ENCODE results near the gene ATP6V0A4.
"Not testable (repeated sequence)": the region's sequence is repeated elsewhere in the genome, so short reads cannot be mapped to it uniquely, and the experiment has no call there.

Gene ATP6V0A4

DNA sequence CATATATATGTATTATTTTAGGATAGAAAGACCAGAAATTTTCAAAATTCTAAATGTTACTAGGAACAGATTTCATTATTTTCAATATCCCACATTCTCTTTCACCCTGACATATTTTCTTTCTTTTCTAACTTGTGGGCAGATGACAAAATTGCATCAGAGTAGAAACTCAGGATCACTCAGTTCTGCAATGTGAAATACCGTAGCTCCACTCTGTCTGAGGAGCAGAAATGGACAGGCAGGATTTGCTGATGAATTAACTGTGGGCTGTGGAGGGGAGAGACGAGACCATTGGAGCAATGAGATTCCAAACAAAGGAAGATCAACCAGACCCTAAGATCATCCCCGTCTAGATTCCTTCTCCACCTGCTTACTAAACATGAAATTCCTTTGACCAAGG lies 59.9 kb downstream of the ATP6V0A4 start:
- Histone ChIP-seq H3K4me3 (ENCODE audit: low read length) (no peak overlapping the region), H3K27ac (ENCODE audit: low read length) (no peak overlapping the region), H3K4me1 (ENCODE audit: control insufficient read depth, insufficient read depth, low read length) (0 out of 2 replicates have a peak, but pooled peaks cover 1% of the 10 kb centered on the region), H3K9me3 (ENCODE audit: control insufficient read depth, insufficient read depth, low read length) (no peaks in the 10 kb centered on the region), H3K27me3 (ENCODE audit: control insufficient read depth, insufficient read depth, low read length) (no peaks in the 10 kb centered on the region), H3K36me3 (ENCODE audit: control insufficient read depth, insufficient read depth, low read length) (no peaks in the 10 kb centered on the region)
- no peak for DNase-seq (ENCODE audit: low read depth, low spot score)
- no CpG with 5 or more reads among the region's 3 CpGs for WGBS (ENCODE audit: insufficient coverage, insufficient read length)

GRCh38 chr7:138735399-138735798 lies 62.6 kb downstream of the ATP6V0A4 start:
- no peak for DNase-seq (ENCODE audit: low read depth, low spot score)
- Histone ChIP-seq H3K36me3 (ENCODE audit: control insufficient read depth, insufficient read depth, low read length) (no peaks in the 10 kb centered on the region), H3K9me3 (ENCODE audit: control insufficient read depth, insufficient read depth, low read length) (no peaks in the 10 kb centered on the region), H3K4me1 (ENCODE audit: control insufficient read depth, insufficient read depth, low read length) (0 out of 2 replicates have a peak, but pooled peaks cover 1% of the 10 kb centered on the region), H3K4me3 (ENCODE audit: low read length) (no peak overlapping the region), H3K27me3 (ENCODE audit: control insufficient read depth, insufficient read depth, low read length) (no peaks in the 10 kb centered on the region), H3K27ac (ENCODE audit: low read length) (no peak overlapping the region)
- no CpG with 5 or more reads among the region's 6 CpGs for WGBS (ENCODE audit: insufficient coverage, insufficient read length)

GRCh38 chr7:138731733-138732132 lies 66.3 kb downstream of the ATP6V0A4 start:
- not testable (repeated sequence) for H3K4me3 ChIP-seq (ENCODE audit: low read length); H3K4me1 ChIP-seq (ENCODE audit: control insufficient read depth, insufficient read depth, low read length); DNase-seq (ENCODE audit: low read depth, low spot score); H3K36me3 ChIP-seq (ENCODE audit: control insufficient read depth, insufficient read depth, low read length); H3K27me3 ChIP-seq (ENCODE audit: control insufficient read depth, insufficient read depth, low read length); H3K9me3 ChIP-seq (ENCODE audit: control insufficient read depth, insufficient read depth, low read length); H3K27ac ChIP-seq (ENCODE audit: low read length)
- no CpG with 5 or more reads among the region's 5 CpGs for WGBS (ENCODE audit: insufficient coverage, insufficient read length)

- no peaks in the 10 kb centered on the region for H3K36me3 ChIP-seq (ENCODE audit: control insufficient read depth, insufficient read depth, low read length)
- no peak overlapping the region for H3K4me3 ChIP-seq (ENCODE audit: low read length)
- H3K27ac ChIP-seq (ENCODE audit: low read length): no peak overlapping the region
- no CpG with 5 or more reads among the region's 9 CpGs for WGBS (ENCODE audit: insufficient coverage, insufficient read length)
- no peaks in the 10 kb centered on the region for H3K27me3 ChIP-seq (ENCODE audit: control insufficient read depth, insufficient read depth, low read length)
- H3K9me3 ChIP-seq (ENCODE audit: control insufficient read depth, insufficient read depth, low read length): no peaks in the 10 kb centered on the region
- DNase-seq (ENCODE audit: low read depth, low spot score): no peak
- H3K4me1 ChIP-seq (ENCODE audit: control insufficient read depth, insufficient read depth, low read length): no peaks in the 10 kb centered on the region
Observed at GRCh38 chr7:138729444-138729843, 68.6 kb downstream of the ATP6V0A4 start.

DNA sequence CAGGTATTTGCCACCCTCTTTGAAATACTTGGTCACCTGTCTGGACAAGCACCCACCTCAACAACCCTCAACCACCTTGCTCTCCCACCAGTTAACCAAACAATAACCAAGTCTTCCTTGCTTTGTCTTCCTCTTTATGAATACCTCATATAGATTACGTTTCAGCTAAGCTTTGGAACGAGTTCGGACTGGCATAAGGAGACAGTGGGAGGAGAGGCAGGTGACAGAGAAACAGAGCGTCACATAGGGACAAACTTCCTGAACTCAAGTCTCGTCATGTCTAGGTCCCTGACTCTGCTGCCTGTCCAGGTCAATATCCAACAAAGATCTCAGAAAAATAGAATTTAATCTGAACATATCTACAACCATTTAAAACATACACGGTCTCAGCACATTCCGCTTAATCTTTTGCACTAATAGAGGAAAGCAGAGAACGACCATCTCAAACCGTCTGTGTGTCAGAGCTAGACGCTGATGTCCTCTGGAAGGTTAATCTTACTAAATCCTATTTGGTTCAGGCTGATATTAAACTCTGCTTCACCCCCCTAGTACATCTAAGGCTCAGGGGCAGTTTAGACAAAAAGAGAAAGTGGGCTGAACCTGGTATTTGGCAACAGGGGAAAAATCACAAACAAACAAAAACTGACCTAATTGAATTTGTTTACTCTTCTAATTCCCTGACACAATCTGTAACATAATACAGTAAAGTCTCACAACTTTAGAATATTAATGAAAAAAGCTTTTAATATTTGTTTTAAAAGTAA lies 70.5 kb downstream of the ATP6V0A4 start:
- H3K36me3 ChIP-seq (ENCODE audit: control insufficient read depth, insufficient read depth, low read length): no peaks in the 10 kb centered on the region
- no peaks in the 10 kb centered on the region for H3K4me1 ChIP-seq (ENCODE audit: control insufficient read depth, insufficient read depth, low read length)
- WGBS (ENCODE audit: insufficient coverage, insufficient read length): no CpG with 5 or more reads among the region's 10 CpGs
- no peak for DNase-seq (ENCODE audit: low read depth, low spot score)
- no peak overlapping the region for H3K27ac ChIP-seq (ENCODE audit: low read length)
- no peaks in the 10 kb centered on the region for H3K9me3 ChIP-seq (ENCODE audit: control insufficient read depth, insufficient read depth, low read length)
- no peak overlapping the region for H3K4me3 ChIP-seq (ENCODE audit: low read length)
- H3K27me3 ChIP-seq (ENCODE audit: control insufficient read depth, insufficient read depth, low read length): no peaks in the 10 kb centered on the region

GRCh38 chr7:138726288-138726687 lies 71.7 kb downstream of the ATP6V0A4 start:
- no peak overlapping the region for H3K4me3 ChIP-seq (ENCODE audit: low read length)
- no peaks in the 10 kb centered on the region for H3K9me3 ChIP-seq (ENCODE audit: control insufficient read depth, insufficient read depth, low read length)
- no peak for DNase-seq (ENCODE audit: low read depth, low spot score)
- H3K4me1 ChIP-seq (ENCODE audit: control insufficient read depth, insufficient read depth, low read length): no peaks in the 10 kb centered on the region
- no peaks in the 10 kb centered on the region for H3K27me3 ChIP-seq (ENCODE audit: control insufficient read depth, insufficient read depth, low read length)
- H3K36me3 ChIP-seq (ENCODE audit: control insufficient read depth, insufficient read depth, low read length): no peaks in the 10 kb centered on the region
- no CpG with 5 or more reads among the region's 9 CpGs for WGBS (ENCODE audit: insufficient coverage, insufficient read length)
- H3K27ac ChIP-seq (ENCODE audit: low read length): no peak overlapping the region

GRCh38 chr7:138720286-138720685 lies 77.7 kb downstream of the ATP6V0A4 start:
- Histone ChIP-seq H3K27me3 (ENCODE audit: control insufficient read depth, insufficient read depth, low read length) (no peaks in the 10 kb centered on the region), H3K27ac (ENCODE audit: low read length) (no peak overlapping the region), H3K4me1 (ENCODE audit: control insufficient read depth, insufficient read depth, low read length) (no peaks in the 10 kb centered on the region), H3K36me3 (ENCODE audit: control insufficient read depth, insufficient read depth, low read length) (no peaks in the 10 kb centered on the region), H3K4me3 (ENCODE audit: low read length) (no peak overlapping the region), H3K9me3 (ENCODE audit: control insufficient read depth, insufficient read depth, low read length) (no peaks in the 10 kb centered on the region)
- no peak for DNase-seq (ENCODE audit: low read depth, low spot score)
- no CpG with 5 or more reads among the region's 4 CpGs for WGBS (ENCODE audit: insufficient coverage, insufficient read length)

- WGBS (ENCODE audit: insufficient coverage, insufficient read length): no CpG with 5 or more reads among the region's 7 CpGs
- Histone ChIP-seq H3K4me1 (ENCODE audit: control insufficient read depth, insufficient read depth, low read length) (no peaks in the 10 kb centered on the region), H3K27ac (ENCODE audit: low read length) (no peak overlapping the region)
Observed at GRCh38 chr7:138716889-138717288, 81.1 kb downstream of the ATP6V0A4 start.

DNA sequence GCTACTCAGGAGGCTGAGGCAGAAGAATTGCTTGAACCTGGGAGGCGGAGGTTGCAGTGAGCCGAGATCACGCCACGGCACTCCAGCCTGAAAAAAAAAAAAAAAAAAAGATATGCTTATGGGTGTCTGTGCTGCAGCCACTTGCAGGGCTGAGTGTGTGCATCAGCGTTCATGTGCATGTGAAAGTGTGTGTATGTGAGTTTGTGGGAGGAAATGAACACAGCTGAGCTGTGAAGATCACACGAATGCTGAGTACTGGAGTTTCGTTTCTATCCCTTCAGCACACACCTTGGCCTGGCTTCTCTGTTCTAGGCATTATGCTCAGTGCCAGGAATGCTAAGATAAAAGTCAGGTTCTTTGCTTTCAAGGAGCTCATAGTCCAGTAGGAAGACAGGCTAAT lies 84.8 kb downstream of the ATP6V0A4 start:
- Histone ChIP-seq H3K4me1 (ENCODE audit: control insufficient read depth, insufficient read depth, low read length) (no peaks in the 10 kb centered on the region), H3K27me3 (ENCODE audit: control insufficient read depth, insufficient read depth, low read length) (no peaks in the 10 kb centered on the region)

More at GRCh38 chr7:138716889-138717288, 81.1 kb downstream of the ATP6V0A4 start:
- Histone ChIP-seq H3K9me3 (ENCODE audit: control insufficient read depth, insufficient read depth, low read length) (no peaks in the 10 kb centered on the region), H3K4me3 (ENCODE audit: low read length) (no peak overlapping the region), H3K36me3 (ENCODE audit: control insufficient read depth, insufficient read depth, low read length) (no peaks in the 10 kb centered on the region), H3K27me3 (ENCODE audit: control insufficient read depth, insufficient read depth, low read length) (no peaks in the 10 kb centered on the region)
- no peak for DNase-seq (ENCODE audit: low read depth, low spot score)

GRCh38 chr7:138712652-138713051 lies 85.3 kb downstream of the ATP6V0A4 start:
- no CpG with 5 or more reads among the region's 9 CpGs for WGBS (ENCODE audit: insufficient coverage, insufficient read length)
- no peaks in the 10 kb centered on the region for H3K9me3 ChIP-seq (ENCODE audit: control insufficient read depth, insufficient read depth, low read length)
- H3K27me3 ChIP-seq (ENCODE audit: control insufficient read depth, insufficient read depth, low read length): no peaks in the 10 kb centered on the region
- H3K4me3 ChIP-seq (ENCODE audit: low read length): no peak overlapping the region
- no peak overlapping the region for H3K27ac ChIP-seq (ENCODE audit: low read length)
- no peak for DNase-seq (ENCODE audit: low read depth, low spot score)
- H3K4me1 ChIP-seq (ENCODE audit: control insufficient read depth, insufficient read depth, low read length): no peaks in the 10 kb centered on the region
- H3K36me3 ChIP-seq (ENCODE audit: control insufficient read depth, insufficient read depth, low read length): no peaks in the 10 kb centered on the region

More for the DNA sequence above, 84.8 kb downstream of the ATP6V0A4 start:
- no CpG with 5 or more reads among the region's 7 CpGs for WGBS (ENCODE audit: insufficient coverage, insufficient read length)
- H3K4me3 ChIP-seq (ENCODE audit: low read length): no peak overlapping the region
- no peaks in the 10 kb centered on the region for H3K9me3 ChIP-seq (ENCODE audit: control insufficient read depth, insufficient read depth, low read length)
- DNase-seq (ENCODE audit: low read depth, low spot score): no peak
- no peaks in the 10 kb centered on the region for H3K36me3 ChIP-seq (ENCODE audit: control insufficient read depth, insufficient read depth, low read length)
- H3K27ac ChIP-seq (ENCODE audit: low read length): no peak overlapping the region
